OCI-LY1 (cell line): ENCODE data around the gene ST6GALNAC2.

ENCODE experiments used
- CTCF ChIP-seq: fragments of 200-600 bp; sonication (generic), shearing (Covaris generic); IDR thresholded peaks from 2 replicates; pipeline ENCODE4 v1.5.1; 2017; ENCODE audit warnings: mild to moderate bottlenecking, antibody characterized with exemption, low read length, moderate library complexity, mixed read lengths
- EZH2 ChIP-seq: fragments of 200-600 bp; sonication (generic), shearing (Covaris generic); IDR thresholded peaks from 2 replicates; pipeline ENCODE4 v1.8.0; 2017; ENCODE audit warnings: borderline replicate concordance, mixed run types, mild to moderate bottlenecking, antibody characterized with exemption, low read length, moderate library complexity, mixed read lengths

GRCh38 chr17:76593959-76594358 is 8.3 kb upstream of the ST6GALNAC2 start:
- TF ChIP-seq CTCF: no peak
- TF ChIP-seq EZH2: no peak
